DOHH2 (cell line): ENCODE measurements around the gene ZFP1.

Experiments used
- H3F3A ChIP-seq: fragments of 200-600 bp; sonication (generic), shearing (Covaris generic); 2 replicates; pipeline ENCODE4 v1.6.0; 2016; ENCODE audit warnings: antibody characterized with exemption, mild to moderate bottlenecking; ENCODE audit not compliant: control insufficient read depth, insufficient read depth
- H3K27ac ChIP-seq: fragments of 200-600 bp; sonication (generic); 2 replicates; pipeline ENCODE4 v1.5.1; 2014; ENCODE audit warnings: low read depth, mild to moderate bottlenecking, low read length, moderate library complexity
- H3K27me3 ChIP-seq: fragments of 200-600 bp; sonication (generic); 2 replicates; pipeline ENCODE4 v1.6.1; 2014; ENCODE audit warnings: mild to moderate bottlenecking, low read length, mixed read lengths; ENCODE audit not compliant: control insufficient read depth
- H3K36me3 ChIP-seq: fragments of 200-600 bp; sonication (generic); 2 replicates; pipeline ENCODE4 v1.6.1; 2014; ENCODE audit warnings: mild to moderate bottlenecking, low read length, moderate library complexity, mixed read lengths; ENCODE audit not compliant: control insufficient read depth
- H3K4me1 ChIP-seq: fragments of 200-600 bp; sonication (generic); 2 replicates; pipeline ENCODE4 v1.6.1; 2014; ENCODE audit warnings: mild to moderate bottlenecking, low read length, mixed read lengths; ENCODE audit not compliant: control insufficient read depth
- H3K4me2 ChIP-seq: fragments of 200-600 bp; sonication (generic); 2 replicates; pipeline ENCODE4 v1.6.0; 2014; ENCODE audit warnings: mild to moderate bottlenecking, low read length, moderate library complexity
- H3K4me3 ChIP-seq: fragments of 200-600 bp; sonication (generic); 2 replicates; pipeline ENCODE4 v1.5.1; 2014; ENCODE audit warnings: mild to moderate bottlenecking, low read length, mixed read lengths
- H3K79me2 ChIP-seq: fragments of 200-600 bp; sonication (generic); 2 replicates; pipeline ENCODE4 v1.6.1; 2014; ENCODE audit warnings: mild to moderate bottlenecking, low read length, mixed read lengths; ENCODE audit not compliant: control insufficient read depth
- H3K9me2 ChIP-seq: fragments of 200-600 bp; sonication (generic); replicated peaks from 2 replicates; pipeline ENCODE4 v1.6.1; 2014; ENCODE audit warnings: mild to moderate bottlenecking, low read length, mixed read lengths; ENCODE audit not compliant: control insufficient read depth
- H3K9me3 ChIP-seq: fragments of 200-600 bp; sonication (generic); 2 replicates; pipeline ENCODE4 v1.6.1; 2014; ENCODE audit warnings: antibody characterized with exemption, low read length, mixed read lengths; ENCODE audit not compliant: control insufficient read depth, insufficient read depth
- H4K20me1 ChIP-seq: fragments of 200-600 bp; sonication (generic); 2 replicates; pipeline ENCODE4 v1.6.0; 2014; ENCODE audit warnings: low read depth, mild to moderate bottlenecking, antibody characterized with exemption, low read length, moderate library complexity; ENCODE audit not compliant: control insufficient read depth, insufficient read depth
- EZH2phosphoT487 ChIP-seq: fragments of 200-600 bp; sonication (generic); IDR thresholded peaks from 2 replicates; pipeline ENCODE4 v1.6.1; 2017; ENCODE audit warnings: borderline replicate concordance, mild to moderate bottlenecking, antibody characterized with exemption, low read length, moderate library complexity, mixed read lengths
- TF ChIP-seq, protein P1 (sequence below): fragments of 200-600 bp; sonication (generic); IDR thresholded peaks from one replicate; pipeline ENCODE4 v1.5.1; 2014; ENCODE audit warnings: antibody characterized with exemption, mild to moderate bottlenecking, low read depth, low read length; ENCODE audit not compliant: poor library complexity, severe bottlenecking

ZFP1 gene

DNA sequence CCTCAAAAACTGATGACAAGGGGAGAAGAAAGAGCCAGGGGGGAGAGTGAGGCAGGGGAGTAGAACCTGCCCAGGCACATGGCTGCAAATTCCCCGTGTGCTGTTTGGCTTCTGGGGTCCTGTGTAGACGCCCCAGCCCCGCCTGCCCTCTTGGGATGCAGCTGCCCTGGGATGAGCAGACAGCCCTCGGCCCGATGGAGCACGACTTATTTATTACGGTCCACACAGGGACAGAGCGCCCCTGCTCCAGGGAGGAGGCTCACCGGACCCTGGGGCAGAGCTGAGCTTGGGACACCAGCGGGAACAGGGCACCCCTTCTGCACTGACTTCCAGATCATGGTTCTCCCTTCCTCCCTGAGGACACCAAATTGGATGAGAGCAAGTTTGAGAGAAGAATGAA, 40.8 kb upstream of the ZFP1 start:
- no peak overlapping the region for H3K4me3 ChIP-seq
- peaks cover 45% of the 10 kb centered on the region for H3K4me1 ChIP-seq
- no peak overlapping the region for H3K27ac ChIP-seq
- no peaks in the 10 kb centered on the region for H3K9me2 ChIP-seq
- TF ChIP-seq, protein P1, sequence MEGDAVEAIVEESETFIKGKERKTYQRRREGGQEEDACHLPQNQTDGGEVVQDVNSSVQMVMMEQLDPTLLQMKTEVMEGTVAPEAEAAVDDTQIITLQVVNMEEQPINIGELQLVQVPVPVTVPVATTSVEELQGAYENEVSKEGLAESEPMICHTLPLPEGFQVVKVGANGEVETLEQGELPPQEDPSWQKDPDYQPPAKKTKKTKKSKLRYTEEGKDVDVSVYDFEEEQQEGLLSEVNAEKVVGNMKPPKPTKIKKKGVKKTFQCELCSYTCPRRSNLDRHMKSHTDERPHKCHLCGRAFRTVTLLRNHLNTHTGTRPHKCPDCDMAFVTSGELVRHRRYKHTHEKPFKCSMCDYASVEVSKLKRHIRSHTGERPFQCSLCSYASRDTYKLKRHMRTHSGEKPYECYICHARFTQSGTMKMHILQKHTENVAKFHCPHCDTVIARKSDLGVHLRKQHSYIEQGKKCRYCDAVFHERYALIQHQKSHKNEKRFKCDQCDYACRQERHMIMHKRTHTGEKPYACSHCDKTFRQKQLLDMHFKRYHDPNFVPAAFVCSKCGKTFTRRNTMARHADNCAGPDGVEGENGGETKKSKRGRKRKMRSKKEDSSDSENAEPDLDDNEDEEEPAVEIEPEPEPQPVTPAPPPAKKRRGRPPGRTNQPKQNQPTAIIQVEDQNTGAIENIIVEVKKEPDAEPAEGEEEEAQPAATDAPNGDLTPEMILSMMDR, result no peak
- TF ChIP-seq EZH2phosphoT487, result no peak
- no peak overlapping the region for H3K4me2 ChIP-seq
- no peaks in the 10 kb centered on the region for H3K36me3 ChIP-seq
- H3F3A ChIP-seq, result peaks cover 7% of the 10 kb centered on the region; the same call in 1 of the 2 replicates
- no peaks in the 10 kb centered on the region; the same call in 1 of the 2 replicates for H3K27me3 ChIP-seq
- H4K20me1 ChIP-seq, result no peaks in the 10 kb centered on the region
- H3K79me2 ChIP-seq, result no peaks in the 10 kb centered on the region
- no peaks in the 10 kb centered on the region for H3K9me3 ChIP-seq

GRCh38 chr16:75108792-75109731, 39.3 kb upstream of the ZFP1 start:
- Histone ChIP-seq H3K27me3 (no peaks in the 10 kb centered on the region; the same call in 1 of the 2 replicates), H3F3A (peaks cover 7% of the 10 kb centered on the region; the same call in 1 of the 2 replicates), H3K36me3 (no peaks in the 10 kb centered on the region), H3K4me3 (peak overlapping the region; percentile 52), H3K9me2 (no peaks in the 10 kb centered on the region), H3K4me1 (peaks cover 45% of the 10 kb centered on the region), H3K4me2 (peak overlapping the region; percentile 84), H3K79me2 (no peaks in the 10 kb centered on the region), H3K9me3 (no peaks in the 10 kb centered on the region), H4K20me1 (no peaks in the 10 kb centered on the region), H3K27ac (no peak overlapping the region)
- no peak for TF ChIP-seq EZH2phosphoT487
- TF ChIP-seq, protein P1, result no peak

DNA sequence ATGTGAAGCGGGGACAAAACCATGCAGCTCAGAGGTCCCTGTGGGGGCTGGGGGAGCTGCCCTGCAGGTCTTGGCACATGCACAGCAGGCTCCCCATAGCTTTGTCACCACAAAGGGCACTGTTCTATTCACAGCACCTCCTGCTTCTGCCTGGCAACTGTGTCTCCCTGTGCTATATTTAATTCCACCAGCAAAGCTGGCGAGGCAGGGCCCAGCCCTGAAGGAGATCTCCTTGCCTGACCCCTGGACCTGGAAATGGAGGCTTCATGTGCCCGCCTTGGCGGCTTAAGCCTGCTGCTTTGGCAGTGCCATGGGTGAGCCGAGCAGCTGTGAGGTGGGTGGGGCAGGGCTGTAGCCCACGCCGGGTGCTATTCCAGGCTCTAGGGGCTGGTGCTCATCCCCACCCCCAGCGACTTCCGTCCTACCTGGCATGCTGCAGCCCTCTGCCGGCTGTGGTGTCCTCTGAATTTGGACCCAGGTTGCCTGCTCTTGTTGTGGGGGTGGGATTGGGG, 38.5 kb upstream of the ZFP1 start:
- Histone ChIP-seq H4K20me1 (no peaks in the 10 kb centered on the region), H3K9me3 (no peaks in the 10 kb centered on the region), H3F3A (peaks cover 7% of the 10 kb centered on the region; the same call in 1 of the 2 replicates), H3K4me2 (peak overlapping the region; percentile 84), H3K4me3 (no peak overlapping the region; the same call in 1 of the 2 replicates), H3K4me1 (peaks cover 45% of the 10 kb centered on the region), H3K79me2 (no peaks in the 10 kb centered on the region), H3K36me3 (no peaks in the 10 kb centered on the region), H3K27ac (no peak overlapping the region), H3K9me2 (no peaks in the 10 kb centered on the region), H3K27me3 (no peaks in the 10 kb centered on the region; the same call in 1 of the 2 replicates)
- TF ChIP-seq EZH2phosphoT487, result no peak
- TF ChIP-seq, protein P1, result no peak
